ENCODE data around the gene FAM13B.

FAM13B gene

DNA sequence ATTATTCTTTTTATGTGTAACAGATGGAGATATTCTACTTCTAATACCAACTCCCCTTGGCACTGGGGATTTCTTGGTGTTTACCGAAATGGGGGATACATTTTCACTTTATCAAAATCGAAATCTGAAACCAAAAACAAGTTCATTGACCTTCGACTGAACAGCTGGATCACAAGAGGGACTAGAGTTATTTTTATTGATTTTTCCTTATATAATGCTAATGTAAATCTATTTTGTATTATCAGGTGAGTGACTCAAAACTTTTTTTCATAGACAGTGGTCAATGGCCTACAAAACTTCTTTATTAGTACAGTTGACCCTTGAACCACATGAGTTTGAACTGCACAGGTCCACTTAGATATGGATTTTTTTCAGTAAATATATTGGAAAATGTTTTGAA lies 133.4 kb downstream of the FAM13B start:
- no peaks in the 10 kb centered on the region for H4K20me1 ChIP-seq (ENCODE audit: insufficient read depth, low read length, poor library complexity, severe bottlenecking)
- H3F3A ChIP-seq (ENCODE audit: low read depth), result no peaks in the 10 kb centered on the region
- H2AFZ ChIP-seq (ENCODE audit: low read length), result no peak overlapping the region
- H3K4me3 ChIP-seq (ENCODE audit: low read length, poor library complexity, severe bottlenecking), result no peak overlapping the region
- no peaks in the 10 kb centered on the region for H3K9me2 ChIP-seq (replicated peaks; ENCODE audit: low read depth, low read length)
- no peak overlapping the region for H3K4me2 ChIP-seq (ENCODE audit: low read depth, low read length, poor library complexity, severe bottlenecking)
- no peaks in the 10 kb centered on the region for H3K27me3 ChIP-seq (ENCODE audit: insufficient read depth, low read length, poor library complexity, severe bottlenecking)
- no peaks in the 10 kb centered on the region for H3K4me1 ChIP-seq (ENCODE audit: insufficient read depth, low read length, poor library complexity, severe bottlenecking)
- no peaks in the 10 kb centered on the region for H3K9me3 ChIP-seq (ENCODE audit: insufficient read depth, low read depth, low read length)
- no peak overlapping the region for H3K9ac ChIP-seq (ENCODE audit: low read depth, low read length, poor library complexity, severe bottlenecking)
- H3K79me2 ChIP-seq (ENCODE audit: insufficient read depth, low read length), result no peaks in the 10 kb centered on the region
- no peak for TF ChIP-seq EZH2phosphoT487 (IDR thresholded peaks at IDR 0.05; ENCODE audit: borderline replicate concordance)
- TF ChIP-seq, protein P1, sequence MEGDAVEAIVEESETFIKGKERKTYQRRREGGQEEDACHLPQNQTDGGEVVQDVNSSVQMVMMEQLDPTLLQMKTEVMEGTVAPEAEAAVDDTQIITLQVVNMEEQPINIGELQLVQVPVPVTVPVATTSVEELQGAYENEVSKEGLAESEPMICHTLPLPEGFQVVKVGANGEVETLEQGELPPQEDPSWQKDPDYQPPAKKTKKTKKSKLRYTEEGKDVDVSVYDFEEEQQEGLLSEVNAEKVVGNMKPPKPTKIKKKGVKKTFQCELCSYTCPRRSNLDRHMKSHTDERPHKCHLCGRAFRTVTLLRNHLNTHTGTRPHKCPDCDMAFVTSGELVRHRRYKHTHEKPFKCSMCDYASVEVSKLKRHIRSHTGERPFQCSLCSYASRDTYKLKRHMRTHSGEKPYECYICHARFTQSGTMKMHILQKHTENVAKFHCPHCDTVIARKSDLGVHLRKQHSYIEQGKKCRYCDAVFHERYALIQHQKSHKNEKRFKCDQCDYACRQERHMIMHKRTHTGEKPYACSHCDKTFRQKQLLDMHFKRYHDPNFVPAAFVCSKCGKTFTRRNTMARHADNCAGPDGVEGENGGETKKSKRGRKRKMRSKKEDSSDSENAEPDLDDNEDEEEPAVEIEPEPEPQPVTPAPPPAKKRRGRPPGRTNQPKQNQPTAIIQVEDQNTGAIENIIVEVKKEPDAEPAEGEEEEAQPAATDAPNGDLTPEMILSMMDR (conservative IDR thresholded peaks at IDR 0.05; ENCODE audit: low read length), result no peak
- no peaks in the 10 kb centered on the region for H3K36me3 ChIP-seq (ENCODE audit: insufficient read depth, low read length)

DNA sequence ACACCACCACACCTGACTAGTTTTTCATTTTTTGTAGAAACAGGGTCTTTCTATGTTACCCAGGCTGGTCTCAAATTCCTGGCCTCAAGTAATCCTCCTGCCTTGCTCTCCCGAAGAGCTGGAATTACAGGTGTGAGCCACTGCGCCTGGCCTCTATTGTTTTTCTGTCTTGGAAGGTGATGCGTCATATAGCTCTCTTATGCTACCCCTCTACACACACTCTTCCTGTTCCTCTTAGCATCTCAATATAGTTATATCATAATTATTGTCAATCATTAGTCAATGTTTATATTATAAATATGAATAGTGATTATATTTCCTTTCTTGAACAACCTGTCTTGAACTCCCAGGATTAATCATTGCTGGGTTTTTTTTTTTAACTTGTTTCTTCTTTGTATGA lies 136.3 kb downstream of the FAM13B start:
- Histone ChIP-seq H3K9me2 (replicated peaks; ENCODE audit: low read depth, low read length) (no peaks in the 10 kb centered on the region), H3K9ac (ENCODE audit: low read depth, low read length, poor library complexity, severe bottlenecking) (no peak overlapping the region), H3K4me2 (ENCODE audit: low read depth, low read length, poor library complexity, severe bottlenecking) (no peak overlapping the region), H3K9me3 (ENCODE audit: insufficient read depth, low read depth, low read length) (no peaks in the 10 kb centered on the region), H3K27me3 (ENCODE audit: insufficient read depth, low read length, poor library complexity, severe bottlenecking) (no peaks in the 10 kb centered on the region), H3K79me2 (ENCODE audit: insufficient read depth, low read length) (no peaks in the 10 kb centered on the region), H2AFZ (ENCODE audit: low read length) (no peak overlapping the region), H3K4me1 (ENCODE audit: insufficient read depth, low read length, poor library complexity, severe bottlenecking) (no peaks in the 10 kb centered on the region), H4K20me1 (ENCODE audit: insufficient read depth, low read length, poor library complexity, severe bottlenecking) (no peaks in the 10 kb centered on the region), H3K4me3 (ENCODE audit: low read length, poor library complexity, severe bottlenecking) (no peak overlapping the region), H3K36me3 (ENCODE audit: insufficient read depth, low read length) (no peaks in the 10 kb centered on the region), H3F3A (ENCODE audit: low read depth) (no peaks in the 10 kb centered on the region)
- TF ChIP-seq EZH2phosphoT487 (IDR thresholded peaks at IDR 0.05; ENCODE audit: borderline replicate concordance), result no peak
- TF ChIP-seq, protein P1 (conservative IDR thresholded peaks at IDR 0.05; ENCODE audit: low read length), result no peak

DNA sequence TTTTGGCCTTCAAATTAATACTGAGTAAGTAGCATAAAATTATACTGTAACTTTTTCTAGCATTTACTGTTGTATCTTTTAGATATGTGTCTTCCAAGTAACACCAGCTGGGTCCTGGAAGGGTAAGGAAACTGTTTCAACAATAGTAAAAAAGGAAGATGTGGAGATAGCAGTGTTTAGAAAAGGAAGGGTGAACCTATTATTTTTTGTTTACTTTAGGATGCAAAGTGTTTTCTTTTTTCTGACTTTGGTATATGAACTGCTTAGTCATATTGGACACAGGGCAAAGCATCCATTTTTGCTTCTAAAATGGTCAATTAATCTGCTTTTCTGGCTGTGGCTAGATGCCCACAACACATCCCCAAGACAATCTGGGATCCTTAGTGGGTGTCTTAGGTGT lies 138.3 kb downstream of the FAM13B start:
- Histone ChIP-seq H3K9me3 (ENCODE audit: insufficient read depth, low read depth, low read length) (no peaks in the 10 kb centered on the region), H2AFZ (ENCODE audit: low read length) (no peak overlapping the region), H3F3A (ENCODE audit: low read depth) (no peaks in the 10 kb centered on the region), H3K4me1 (ENCODE audit: insufficient read depth, low read length, poor library complexity, severe bottlenecking) (peaks cover 2% of the 10 kb centered on the region), H3K9ac (ENCODE audit: low read depth, low read length, poor library complexity, severe bottlenecking) (no peak overlapping the region), H3K4me2 (ENCODE audit: low read depth, low read length, poor library complexity, severe bottlenecking) (no peak overlapping the region), H3K9me2 (replicated peaks; ENCODE audit: low read depth, low read length) (no peaks in the 10 kb centered on the region), H3K36me3 (ENCODE audit: insufficient read depth, low read length) (no peaks in the 10 kb centered on the region), H4K20me1 (ENCODE audit: insufficient read depth, low read length, poor library complexity, severe bottlenecking) (no peaks in the 10 kb centered on the region), H3K79me2 (ENCODE audit: insufficient read depth, low read length) (no peaks in the 10 kb centered on the region), H3K27me3 (ENCODE audit: insufficient read depth, low read length, poor library complexity, severe bottlenecking) (no peaks in the 10 kb centered on the region), H3K4me3 (ENCODE audit: low read length, poor library complexity, severe bottlenecking) (no peak overlapping the region)
- TF ChIP-seq EZH2phosphoT487 (IDR thresholded peaks at IDR 0.05; ENCODE audit: borderline replicate concordance), result no peak
- TF ChIP-seq, protein P1 (conservative IDR thresholded peaks at IDR 0.05; ENCODE audit: low read length), result no peak

Data from Loucy (cell line).